Choroid plexus epithelial cell (primary cell): ENCODE results near the gene ADGRD1.
A peak's percentile ranks its signal among the peaks of the same experiment; 100 is the strongest.

Source experiments
- DNase-seq: peaks from one replicate; pipeline ENCODE4 v3.0.0-alpha.2; 2010; ENCODE audit warnings: low read depth
- H3K4me3 ChIP-seq: 2 replicates; pipeline ENCODE4 v1.5.1; 2011; ENCODE audit warnings: low read depth, mild to moderate bottlenecking, control low read depth, low read length, moderate library complexity
- CTCF ChIP-seq: conservative IDR thresholded peaks from 2 replicates; pipeline ENCODE4 v1.5.1; 2011; ENCODE audit warnings: low read depth, mild to moderate bottlenecking, control low read depth, inconsistent platforms, low read length, moderate library complexity

ADGRD1 gene

GRCh38 chr12:130917607-130918006 is 36.1 kb upstream of the ADGRD1 start:
- TF ChIP-seq CTCF, result no peak
- H3K4me3 ChIP-seq, result no peak overlapping the region
- no peak for DNase-seq

- TF ChIP-seq CTCF, result no peak
- DNase-seq, result no peak
- H3K4me3 ChIP-seq, result no peak overlapping the region
These were observed 34.6 kb upstream of the ADGRD1 start for GRCh38 chr12:130919086-130919485.

GRCh38 chr12:130920119-130920703 is 33.5 kb upstream of the ADGRD1 start:
- no peak for TF ChIP-seq CTCF
- no peak for DNase-seq

GRCh38 chr12:130920723-130921381 is 32.9 kb upstream of the ADGRD1 start:
- no peak for TF ChIP-seq CTCF
- H3K4me3 ChIP-seq, result no peak overlapping the region
- peak; percentile 54 for DNase-seq

More at GRCh38 chr12:130920119-130920703, 33.5 kb upstream of the ADGRD1 start:
- no peak overlapping the region for H3K4me3 ChIP-seq

GRCh38 chr12:130922511-130922953 is 31.2 kb upstream of the ADGRD1 start:
- no peak overlapping the region for H3K4me3 ChIP-seq
- no peak for DNase-seq
- no peak for TF ChIP-seq CTCF

- DNase-seq, result no peak
- H3K4me3 ChIP-seq, result no peak overlapping the region
- no peak for TF ChIP-seq CTCF
These were observed 28.6 kb upstream of the ADGRD1 start for GRCh38 chr12:130924966-130925665.
